DND-41 (cell line): ENCODE data around the gene CHRDL1.

Source experiments
- ATAC-seq: fragments of 200-7000 bp; cut with Tn5 transposase; 3 replicates; pipeline ENCODE4 v1.9.1; 2021; ENCODE audit warnings: low read depth; ENCODE audit not compliant: insufficient read depth
- DNase-seq: peaks from one replicate; pipeline ENCODE4 v3.0.0-alpha.2; 2020
- H2AFZ ChIP-seq: 2 replicates; pipeline ENCODE4 v1.6.0; 2012; ENCODE audit warnings: low read depth, low read length
- H3K27ac ChIP-seq: 2 replicates; pipeline ENCODE4 v1.5.1; 2012; ENCODE audit warnings: low read length, inconsistent platforms
- H3K27me3 ChIP-seq: fragments of 200-600 bp; sonication (generic); 2 replicates; pipeline ENCODE4 v1.6.0; 2012; ENCODE audit warnings: low read length, mild to moderate bottlenecking, inconsistent platforms; ENCODE audit not compliant: insufficient read depth, poor library complexity
- H3K36me3 ChIP-seq: 2 replicates; pipeline ENCODE4 v1.5.1; 2012; ENCODE audit warnings: low read length, inconsistent platforms; ENCODE audit not compliant: insufficient read depth
- H3K4me1 ChIP-seq: 2 replicates; pipeline ENCODE4 v1.5.1; 2012; ENCODE audit warnings: mild to moderate bottlenecking, low read length; ENCODE audit not compliant: insufficient read depth
- H3K4me2 ChIP-seq: 2 replicates; pipeline ENCODE4 v1.6.0; 2012; ENCODE audit warnings: mild to moderate bottlenecking, moderate library complexity, low read length, inconsistent platforms; ENCODE audit not compliant: insufficient read depth
- H3K4me3 ChIP-seq, 2 experiments: fragments of 200-600 bp in 1 of 2; shearing (Covaris generic) in 1 of 2; 2 replicates each; pipeline ENCODE4 v1.5.1; 2012 to 2016; ENCODE audit warnings: inconsistent platforms in 2 of 2, low read length in 2 of 2, mild to moderate bottlenecking in 2 of 2, low read depth in 1 of 2, moderate library complexity in 1 of 2
- H3K79me2 ChIP-seq: 2 replicates; pipeline ENCODE4 v1.6.0; 2012; ENCODE audit warnings: low read length, inconsistent platforms; ENCODE audit not compliant: insufficient read depth
- H3K9ac ChIP-seq: 2 replicates; pipeline ENCODE4 v1.6.0; 2012; ENCODE audit warnings: low read depth, mild to moderate bottlenecking, inconsistent platforms, low read length, moderate library complexity
- H3K9me3 ChIP-seq: 2 replicates; pipeline ENCODE4 v1.5.1; 2012; ENCODE audit warnings: low read length, moderate library complexity, mild to moderate bottlenecking, inconsistent platforms; ENCODE audit not compliant: insufficient read depth, severe bottlenecking
- H4K20me1 ChIP-seq: 2 replicates; pipeline ENCODE4 v1.6.0; 2012; ENCODE audit warnings: low read length; ENCODE audit not compliant: insufficient read depth
- EZH2 ChIP-seq: IDR thresholded peaks from 3 replicates; pipeline ENCODE4 v1.6.1; 2012; ENCODE audit warnings: borderline replicate concordance, low read depth, mild to moderate bottlenecking, moderate library complexity, low read length, inconsistent platforms; ENCODE audit not compliant: severe bottlenecking
- TF ChIP-seq, protein P1 (sequence below): IDR thresholded peaks from 2 replicates; pipeline ENCODE4 v1.5.1; 2012; ENCODE audit warnings: borderline replicate concordance, low read length, moderate library complexity, mild to moderate bottlenecking; ENCODE audit not compliant: poor library complexity, severe bottlenecking; ENCODE audit errors: extremely low read depth

The CHRDL1 gene

DNA sequence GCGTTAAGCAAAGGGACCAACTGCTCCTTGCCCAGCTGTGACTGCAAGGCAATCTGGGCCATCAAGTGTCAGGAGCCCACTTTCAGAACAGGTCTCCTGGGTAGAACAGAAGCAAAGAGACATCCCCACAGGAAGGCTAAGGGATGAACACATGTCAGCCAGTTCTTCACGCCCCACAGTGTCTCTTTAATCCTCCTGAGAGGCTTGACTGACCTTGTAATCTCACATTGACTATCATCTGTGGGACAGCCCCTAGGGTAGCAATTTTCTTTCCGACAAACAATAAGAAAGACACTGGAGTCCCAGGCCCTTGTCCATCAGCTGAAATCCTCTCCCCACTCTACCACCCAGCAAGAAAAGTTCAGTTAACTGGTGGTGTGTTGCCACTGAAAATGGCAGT is 1.0 kb downstream of the CHRDL1 start:
- Histone ChIP-seq H3K4me1 (no peaks in the 10 kb centered on the region), H3K9me3 (no peaks in the 10 kb centered on the region), H2AFZ (no peak overlapping the region), H4K20me1 (no peaks in the 10 kb centered on the region), H3K27ac (no peak overlapping the region), H3K27me3 (no peaks in the 10 kb centered on the region), H3K4me2 (no peak overlapping the region), H3K9ac (no peak overlapping the region), H3K4me3 (no peak overlapping the region), H3K36me3 (no peaks in the 10 kb centered on the region), H3K79me2 (no peaks in the 10 kb centered on the region)
- no peak for ATAC-seq
- DNase-seq = no peak
- no peak for TF ChIP-seq EZH2
- TF ChIP-seq, protein P1, sequence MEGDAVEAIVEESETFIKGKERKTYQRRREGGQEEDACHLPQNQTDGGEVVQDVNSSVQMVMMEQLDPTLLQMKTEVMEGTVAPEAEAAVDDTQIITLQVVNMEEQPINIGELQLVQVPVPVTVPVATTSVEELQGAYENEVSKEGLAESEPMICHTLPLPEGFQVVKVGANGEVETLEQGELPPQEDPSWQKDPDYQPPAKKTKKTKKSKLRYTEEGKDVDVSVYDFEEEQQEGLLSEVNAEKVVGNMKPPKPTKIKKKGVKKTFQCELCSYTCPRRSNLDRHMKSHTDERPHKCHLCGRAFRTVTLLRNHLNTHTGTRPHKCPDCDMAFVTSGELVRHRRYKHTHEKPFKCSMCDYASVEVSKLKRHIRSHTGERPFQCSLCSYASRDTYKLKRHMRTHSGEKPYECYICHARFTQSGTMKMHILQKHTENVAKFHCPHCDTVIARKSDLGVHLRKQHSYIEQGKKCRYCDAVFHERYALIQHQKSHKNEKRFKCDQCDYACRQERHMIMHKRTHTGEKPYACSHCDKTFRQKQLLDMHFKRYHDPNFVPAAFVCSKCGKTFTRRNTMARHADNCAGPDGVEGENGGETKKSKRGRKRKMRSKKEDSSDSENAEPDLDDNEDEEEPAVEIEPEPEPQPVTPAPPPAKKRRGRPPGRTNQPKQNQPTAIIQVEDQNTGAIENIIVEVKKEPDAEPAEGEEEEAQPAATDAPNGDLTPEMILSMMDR = no peak

DNA sequence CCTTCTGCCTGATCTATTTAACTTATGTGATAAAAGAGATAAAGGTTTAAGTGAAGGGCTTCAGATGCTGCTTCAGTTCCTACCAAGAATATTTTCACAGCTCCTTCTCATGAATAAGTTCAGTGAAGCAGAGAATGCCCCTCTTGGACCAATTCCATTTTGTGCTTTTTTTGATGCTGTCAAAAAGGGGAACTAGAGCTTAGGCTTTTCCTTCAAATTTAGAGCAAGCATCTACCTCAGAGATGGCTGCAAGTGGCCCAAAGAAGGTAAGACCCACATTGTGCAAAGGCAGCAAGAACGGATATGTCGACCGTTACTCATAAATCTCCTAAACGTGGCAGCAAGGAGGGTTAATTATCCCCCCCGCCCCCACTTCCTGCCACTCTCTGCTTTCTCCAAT is 4.5 kb downstream of the CHRDL1 start:
- Histone ChIP-seq H3K4me2 (no peak overlapping the region), H3K4me1 (no peaks in the 10 kb centered on the region), H3K36me3 (no peaks in the 10 kb centered on the region), H3K27me3 (no peaks in the 10 kb centered on the region), H4K20me1 (no peaks in the 10 kb centered on the region), H3K9me3 (no peaks in the 10 kb centered on the region), H3K79me2 (no peaks in the 10 kb centered on the region), H3K9ac (no peak overlapping the region), H3K4me3 (no peak overlapping the region), H3K27ac (no peak overlapping the region), H2AFZ (no peak overlapping the region)
- no peak for DNase-seq
- ATAC-seq = no peak
- no peak for TF ChIP-seq EZH2
- TF ChIP-seq, protein P1 = no peak

DNA sequence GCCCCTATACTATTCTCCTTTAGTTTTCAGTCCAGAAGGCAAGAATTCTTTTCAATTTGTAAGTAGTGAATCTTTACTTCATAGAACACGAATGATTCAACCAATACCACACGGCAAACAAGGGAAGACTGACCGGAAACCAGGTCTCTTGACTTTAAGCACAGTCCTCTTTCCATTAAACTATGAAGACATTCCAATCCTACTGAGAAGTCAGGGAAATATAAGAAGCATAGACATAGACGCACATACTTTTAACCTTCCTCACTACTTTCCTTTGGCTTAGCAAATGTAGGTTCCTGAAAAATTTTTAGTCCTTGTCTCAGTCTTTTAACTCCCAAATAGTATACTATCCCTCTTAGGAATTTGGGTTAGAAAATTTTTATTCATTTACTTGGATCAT is 9.1 kb downstream of the CHRDL1 start:
- no peak overlapping the region for H3K4me3 ChIP-seq
- H3K9me3 ChIP-seq = no peaks in the 10 kb centered on the region
- no peak for TF ChIP-seq EZH2
- TF ChIP-seq, protein P1 = no peak
- no peak for DNase-seq
- no peaks in the 10 kb centered on the region for H3K27me3 ChIP-seq
- no peak overlapping the region for H2AFZ ChIP-seq
- H3K4me1 ChIP-seq = no peaks in the 10 kb centered on the region
- H3K9ac ChIP-seq = no peak overlapping the region
- H3K36me3 ChIP-seq = no peaks in the 10 kb centered on the region
- no peak overlapping the region for H3K27ac ChIP-seq
- ATAC-seq = no peak
- H3K4me2 ChIP-seq = no peak overlapping the region
- H3K79me2 ChIP-seq = no peaks in the 10 kb centered on the region
- H4K20me1 ChIP-seq = no peaks in the 10 kb centered on the region

DNA sequence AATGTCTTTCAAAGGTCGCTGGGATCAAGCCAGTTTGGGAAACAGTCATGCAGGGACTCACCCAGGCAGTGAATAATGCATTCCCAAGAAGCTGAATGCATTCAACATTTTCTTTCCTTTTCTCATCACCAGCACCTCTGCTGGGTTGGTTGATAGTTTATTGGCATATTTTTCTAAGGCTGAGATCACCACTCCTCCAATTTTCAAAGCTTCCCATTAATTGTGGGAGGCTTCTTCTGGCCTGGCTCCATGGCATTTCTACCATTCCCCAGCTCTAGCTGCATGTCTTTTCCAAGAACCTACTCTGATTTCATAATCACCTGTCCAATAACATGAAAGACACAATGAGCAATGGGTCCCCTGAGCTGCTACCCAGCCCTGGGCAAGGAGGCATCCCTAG is 35.8 kb downstream of the CHRDL1 start:
- Histone ChIP-seq H3K4me3 (no peak overlapping the region), H4K20me1 (no peaks in the 10 kb centered on the region), H3K79me2 (no peaks in the 10 kb centered on the region), H3K4me2 (no peak overlapping the region), H3K9ac (no peak overlapping the region), H3K9me3 (no peaks in the 10 kb centered on the region), H3K27me3 (no peaks in the 10 kb centered on the region), H2AFZ (no peak overlapping the region), H3K36me3 (no peaks in the 10 kb centered on the region), H3K4me1 (no peaks in the 10 kb centered on the region), H3K27ac (no peak overlapping the region)
- no peak for TF ChIP-seq EZH2
- TF ChIP-seq, protein P1 = no peak
- ATAC-seq (no peak), DNase-seq (no peak)
